GM12865 (cell line): ENCODE data around the gene DCLK3.

Experiments
- DNase-seq: peaks from one replicate; pipeline ENCODE4 v3.0.0; 2010; ENCODE audit warnings: low read depth
- H3K4me3 ChIP-seq: 2 replicates; pipeline ENCODE4 v1.5.1; 2011; ENCODE audit warnings: mild to moderate bottlenecking, low read depth, low read length, control low read depth
- TF ChIP-seq, protein P1 (sequence below): IDR thresholded peaks from 2 replicates; pipeline ENCODE4 v1.5.1; 2011; ENCODE audit warnings: low read length, control low read depth, low read depth, inconsistent platforms; ENCODE audit not compliant: insufficient read depth; ENCODE audit errors: missing control alignments

The DCLK3 gene, protein sequence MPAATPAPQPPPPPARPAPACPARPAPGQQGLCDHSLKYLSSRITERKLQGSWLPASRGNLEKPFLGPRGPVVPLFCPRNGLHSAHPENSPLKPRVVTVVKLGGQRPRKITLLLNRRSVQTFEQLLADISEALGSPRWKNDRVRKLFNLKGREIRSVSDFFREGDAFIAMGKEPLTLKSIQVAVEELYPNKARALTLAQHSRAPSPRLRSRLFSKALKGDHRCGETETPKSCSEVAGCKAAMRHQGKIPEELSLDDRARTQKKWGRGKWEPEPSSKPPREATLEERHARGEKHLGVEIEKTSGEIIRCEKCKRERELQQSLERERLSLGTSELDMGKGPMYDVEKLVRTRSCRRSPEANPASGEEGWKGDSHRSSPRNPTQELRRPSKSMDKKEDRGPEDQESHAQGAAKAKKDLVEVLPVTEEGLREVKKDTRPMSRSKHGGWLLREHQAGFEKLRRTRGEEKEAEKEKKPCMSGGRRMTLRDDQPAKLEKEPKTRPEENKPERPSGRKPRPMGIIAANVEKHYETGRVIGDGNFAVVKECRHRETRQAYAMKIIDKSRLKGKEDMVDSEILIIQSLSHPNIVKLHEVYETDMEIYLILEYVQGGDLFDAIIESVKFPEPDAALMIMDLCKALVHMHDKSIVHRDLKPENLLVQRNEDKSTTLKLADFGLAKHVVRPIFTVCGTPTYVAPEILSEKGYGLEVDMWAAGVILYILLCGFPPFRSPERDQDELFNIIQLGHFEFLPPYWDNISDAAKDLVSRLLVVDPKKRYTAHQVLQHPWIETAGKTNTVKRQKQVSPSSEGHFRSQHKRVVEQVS

DNA sequence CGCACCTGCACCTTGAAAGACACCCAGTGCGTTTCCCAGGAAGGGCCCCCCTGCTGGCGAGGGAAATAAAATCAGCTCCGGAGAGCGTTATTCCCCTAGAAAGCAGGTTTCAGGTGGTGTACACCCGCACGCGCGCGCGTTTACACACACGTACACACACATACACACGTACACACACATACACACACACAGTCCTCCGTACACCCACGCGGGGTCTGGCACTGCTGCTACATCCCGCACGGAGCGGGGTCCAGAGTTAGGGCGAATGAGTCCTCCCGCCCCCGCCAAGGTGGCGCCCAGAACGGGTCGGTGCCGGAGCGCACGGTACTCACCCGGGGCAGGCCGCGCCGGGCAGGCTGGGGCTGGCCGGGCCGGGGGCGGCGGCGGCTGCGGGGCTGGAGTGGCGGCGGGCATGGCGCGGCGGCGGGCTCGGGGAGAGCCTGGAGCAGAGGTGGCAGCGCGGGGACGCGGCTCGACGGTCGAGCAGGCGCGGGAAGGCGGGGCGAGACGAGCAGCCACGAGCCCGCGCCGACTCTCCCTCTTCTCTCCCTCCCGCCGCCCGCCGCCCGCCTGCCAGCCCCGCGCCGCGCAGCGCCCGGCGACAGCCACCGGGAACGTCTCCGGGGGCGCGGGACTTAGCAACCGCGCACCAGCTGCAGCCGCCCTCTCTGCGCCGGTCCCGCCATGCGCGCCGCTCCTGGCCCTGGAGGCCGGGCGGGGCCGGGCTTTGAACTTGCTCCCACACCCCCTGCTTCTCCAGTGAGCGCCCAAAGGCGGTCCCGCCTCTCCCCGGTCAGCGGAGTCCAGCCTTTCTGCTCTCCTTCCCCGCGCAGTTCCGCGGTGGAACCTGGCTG lies at the start of gene DCLK3:
DCLK3 (minus strand) TSS at position 704 of the 854 bp plus-strand sequence; CDS start at position 414, 290 bp downstream.
- no peak for DNase-seq
- H3K4me3 ChIP-seq: no peak within 1 kb of the TSS
- TF ChIP-seq, protein P1, sequence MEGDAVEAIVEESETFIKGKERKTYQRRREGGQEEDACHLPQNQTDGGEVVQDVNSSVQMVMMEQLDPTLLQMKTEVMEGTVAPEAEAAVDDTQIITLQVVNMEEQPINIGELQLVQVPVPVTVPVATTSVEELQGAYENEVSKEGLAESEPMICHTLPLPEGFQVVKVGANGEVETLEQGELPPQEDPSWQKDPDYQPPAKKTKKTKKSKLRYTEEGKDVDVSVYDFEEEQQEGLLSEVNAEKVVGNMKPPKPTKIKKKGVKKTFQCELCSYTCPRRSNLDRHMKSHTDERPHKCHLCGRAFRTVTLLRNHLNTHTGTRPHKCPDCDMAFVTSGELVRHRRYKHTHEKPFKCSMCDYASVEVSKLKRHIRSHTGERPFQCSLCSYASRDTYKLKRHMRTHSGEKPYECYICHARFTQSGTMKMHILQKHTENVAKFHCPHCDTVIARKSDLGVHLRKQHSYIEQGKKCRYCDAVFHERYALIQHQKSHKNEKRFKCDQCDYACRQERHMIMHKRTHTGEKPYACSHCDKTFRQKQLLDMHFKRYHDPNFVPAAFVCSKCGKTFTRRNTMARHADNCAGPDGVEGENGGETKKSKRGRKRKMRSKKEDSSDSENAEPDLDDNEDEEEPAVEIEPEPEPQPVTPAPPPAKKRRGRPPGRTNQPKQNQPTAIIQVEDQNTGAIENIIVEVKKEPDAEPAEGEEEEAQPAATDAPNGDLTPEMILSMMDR: no peak

DNA sequence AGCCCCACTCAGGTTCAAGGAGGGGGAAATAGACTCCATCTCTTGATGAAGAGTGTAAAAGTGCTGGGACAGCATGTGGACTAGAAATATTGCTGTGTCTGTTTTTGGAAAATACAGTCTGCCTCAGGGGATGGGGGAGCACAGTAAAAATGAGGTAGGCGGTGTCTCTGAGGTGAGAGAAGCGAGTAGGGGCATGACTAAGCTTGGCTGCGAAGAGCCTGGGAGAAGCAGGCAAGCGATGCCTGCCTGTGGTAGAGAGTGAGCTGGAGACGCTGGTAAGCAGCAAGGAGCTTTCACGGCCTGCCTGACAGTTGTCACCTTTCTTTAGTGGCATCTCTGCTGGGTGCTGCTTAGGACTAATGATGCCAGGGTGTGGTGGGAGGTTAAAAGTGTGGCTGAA lies 49.0 kb upstream of the DCLK3 start:
- TF ChIP-seq, protein P1: no peak
- H3K4me3 ChIP-seq: no peak overlapping the region
- no peak for DNase-seq

DNA sequence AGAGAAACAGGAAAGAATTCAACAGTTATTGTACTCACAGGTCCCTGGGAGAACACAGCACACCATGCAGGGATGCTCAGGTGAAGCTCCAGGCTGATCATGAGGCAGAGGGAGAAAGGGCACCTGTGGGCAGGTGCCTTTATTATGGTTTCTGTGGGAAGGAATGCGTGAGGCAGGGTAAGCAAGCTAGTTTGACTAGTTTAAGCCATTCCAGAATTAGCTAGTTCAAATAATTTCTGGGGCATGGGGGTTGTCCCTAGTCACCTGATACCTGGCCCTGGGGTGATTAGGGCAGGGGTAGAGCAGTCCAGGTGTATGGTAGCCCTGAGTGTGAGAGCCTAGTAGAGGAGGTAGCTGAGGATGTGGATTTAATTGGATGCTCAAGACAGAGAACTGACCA lies 47.9 kb upstream of the DCLK3 start:
- no peak overlapping the region for H3K4me3 ChIP-seq
- DNase-seq: no peak
- TF ChIP-seq, protein P1: no peak

DNA sequence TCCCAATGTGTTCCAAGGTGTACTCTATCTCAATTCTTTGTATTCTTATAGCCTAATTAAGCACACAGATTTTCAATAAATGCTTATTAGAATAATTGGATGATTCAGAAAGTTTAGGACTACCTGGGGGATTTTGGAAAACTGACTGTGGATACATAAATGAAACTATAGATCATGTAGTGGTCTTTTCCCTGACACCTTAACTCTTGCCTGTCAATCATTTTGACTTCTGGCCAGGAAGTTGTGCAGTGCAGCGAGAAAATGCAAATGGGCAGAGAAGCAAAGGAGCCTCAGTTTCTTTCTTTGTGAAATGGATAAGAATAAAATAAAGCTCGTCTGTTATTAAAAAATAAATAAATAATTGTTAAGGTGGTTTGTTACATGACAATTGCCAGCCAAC lies 47.4 kb upstream of the DCLK3 start:
- no peak overlapping the region for H3K4me3 ChIP-seq

DNA sequence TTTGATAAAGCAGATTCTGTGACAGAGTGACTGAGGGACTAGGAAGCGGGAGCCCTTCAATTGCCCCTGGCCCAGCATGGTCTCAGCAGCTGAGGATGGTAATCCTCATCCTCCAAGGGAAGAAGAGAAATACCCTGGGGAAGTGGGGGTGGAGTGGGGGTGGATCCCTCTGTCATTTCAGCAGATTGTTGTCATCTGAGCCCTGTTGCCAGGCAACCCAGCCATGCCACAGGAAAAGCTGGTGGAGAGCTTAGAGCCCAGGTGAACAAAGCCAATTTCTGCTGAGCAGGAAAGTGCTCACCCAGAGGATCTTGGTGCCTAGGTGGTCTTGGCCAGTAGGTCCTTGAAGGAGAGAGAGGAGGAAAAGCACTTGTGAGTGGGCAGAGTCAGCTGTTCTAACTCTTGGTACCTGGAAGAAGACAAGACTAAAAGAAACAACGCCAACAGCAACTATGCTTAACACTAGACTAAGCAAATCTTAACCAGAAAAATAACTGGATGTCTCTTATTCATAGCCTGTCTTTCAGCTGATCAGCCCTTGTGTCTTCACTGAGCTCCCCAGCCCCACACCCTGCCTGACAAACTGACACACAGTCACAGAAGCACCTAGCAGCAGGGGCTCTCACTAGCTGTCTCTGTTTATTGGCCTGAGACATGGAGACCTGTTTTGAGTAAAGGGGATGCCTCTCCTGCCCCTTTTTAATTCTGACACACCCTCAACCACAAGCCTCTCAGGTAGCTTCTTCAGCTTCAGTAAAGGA lies 40.1 kb upstream of the DCLK3 start:
- DNase-seq: no peak
- TF ChIP-seq, protein P1: no peak
- no peak overlapping the region for H3K4me3 ChIP-seq

More for the DNA sequence above, 47.4 kb upstream of the DCLK3 start:
- DNase-seq: no peak
- TF ChIP-seq, protein P1: no peak
